Cardiac muscle cell (in vitro differentiated cells and primary cell): Measurements from ENCODE around the gene EMILIN1. TPM values are rescaled to one million over a fixed set of nuclear protein-coding genes. Genes with fewer than 3 reads are reported as not detected.

Source experiments
- DNase-seq, 2 donors: peaks; one replicate each; pipeline versions ENCODE4 v3.0.0 to v3.0.0-alpha.2; 2010 to 2017; ENCODE audit warnings: low read depth in 1 of 2, low spot score in 1 of 2
- H3K27ac ChIP-seq: fragments of 200-600 bp; sonication (generic); 2 replicates; pipeline ENCODE4 v1.5.1; 2016
- H3K27me3 ChIP-seq: fragments of 200-600 bp; sonication (generic); 2 replicates; pipeline ENCODE4 v1.6.0; 2016; ENCODE audit warnings: control low read depth
- H3K36me3 ChIP-seq: fragments of 200-600 bp; sonication (generic); 2 replicates; pipeline ENCODE4 v1.5.1; 2016; ENCODE audit warnings: control low read depth
- H3K4me1 ChIP-seq: fragments of 200-600 bp; sonication (generic); 2 replicates; pipeline ENCODE4 v1.8.1; 2017; ENCODE audit warnings: low read depth, mild to moderate bottlenecking, mixed run types
- H3K4me3 ChIP-seq: fragments of 200-600 bp; sonication (generic); 2 replicates; pipeline ENCODE4 v1.5.1; 2016; ENCODE audit warnings: mild to moderate bottlenecking
- H3K9me3 ChIP-seq: fragments of 200-600 bp; sonication (generic); 2 replicates; pipeline ENCODE4 v1.5.1; 2017; ENCODE audit warnings: low read depth, mild to moderate bottlenecking, control low read depth
- CTCF ChIP-seq: IDR thresholded peaks from 2 replicates; pipeline ENCODE4 v1.5.1; 2012; ENCODE audit warnings: low read depth, mild to moderate bottlenecking, low read length
- polyA plus RNA-seq: library from polyadenylated mRNA; unstranded; fragments of >200 nt; fragmentation: Nextera tagmentation; extraction: Ambion mirVana; gene quantifications from 2 replicates; pipeline ENCODE4 v1.2.1, GENCODE V29; 2016
- total RNA-seq: library from RNA; depleted of rRNA; stranded (reverse); fragments of >200 nt; gene quantifications from 2 replicates; pipeline ENCODE4 v1.2.3, GENCODE V29; 2016

Gene EMILIN1
- total and polyA plus RNA-seq, 2 experiments from 2014 or later, result 15.6 to 18.5 TPM

- Histone ChIP-seq H3K9me3 (no peaks in the 10 kb centered on the region), H3K27me3 (no peaks in the 10 kb centered on the region), H3K4me1 (no peaks in the 10 kb centered on the region), H3K36me3 (no peaks in the 10 kb centered on the region), H3K27ac (peak overlapping the region; percentile 8), H3K4me3 (no peak overlapping the region)
- peak; percentile 63 to 72 for DNase-seq
- no peak for TF ChIP-seq CTCF
These were observed 17.6 kb downstream of the EMILIN1 start for GRCh38 chr2:27095745-27096651.

GRCh38 chr2:27096748-27097297 is 18.4 kb downstream of the EMILIN1 start:
- Histone ChIP-seq H3K27me3 (no peaks in the 10 kb centered on the region), H3K4me3 (no peak overlapping the region), H3K27ac (no peak overlapping the region), H3K4me1 (no peaks in the 10 kb centered on the region), H3K36me3 (no peaks in the 10 kb centered on the region), H3K9me3 (no peaks in the 10 kb centered on the region)
- DNase-seq, result no peak
- TF ChIP-seq CTCF, result no peak

- Histone ChIP-seq H3K4me3 (no peak overlapping the region), H3K4me1 (no peaks in the 10 kb centered on the region), H3K27me3 (no peaks in the 10 kb centered on the region), H3K27ac (no peak overlapping the region), H3K36me3 (no peaks in the 10 kb centered on the region), H3K9me3 (no peaks in the 10 kb centered on the region)
- no peak for DNase-seq
- no peak for TF ChIP-seq CTCF
These were observed 18.9 kb downstream of the EMILIN1 start for GRCh38 chr2:27097341-27097740.

GRCh38 chr2:27099334-27099955 is 21.0 kb downstream of the EMILIN1 start:
- TF ChIP-seq CTCF, result no peak
- H3K36me3 ChIP-seq, result no peaks in the 10 kb centered on the region
- no peaks in the 10 kb centered on the region for H3K9me3 ChIP-seq
- DNase-seq, result no peak
- no peak overlapping the region for H3K4me3 ChIP-seq
- H3K27me3 ChIP-seq, result no peaks in the 10 kb centered on the region
- no peaks in the 10 kb centered on the region for H3K4me1 ChIP-seq
- no peak overlapping the region for H3K27ac ChIP-seq

GRCh38 chr2:27100036-27100435 is 21.6 kb downstream of the EMILIN1 start:
- no peaks in the 10 kb centered on the region for H3K36me3 ChIP-seq
- H3K9me3 ChIP-seq, result no peaks in the 10 kb centered on the region
- no peaks in the 10 kb centered on the region for H3K27me3 ChIP-seq
- no peaks in the 10 kb centered on the region for H3K4me1 ChIP-seq
- DNase-seq, result no peak
- H3K27ac ChIP-seq, result no peak overlapping the region
- TF ChIP-seq CTCF, result no peak
- no peak overlapping the region for H3K4me3 ChIP-seq
